ENCODE results near the gene VASP.
A peak's percentile ranks its signal among the peaks of the same experiment; 100 is the strongest.

The VASP gene

GRCh38 chr19:45474606-45475521 is 32.4 kb upstream of the VASP start:
- DNase-seq = no peak

GRCh38 chr19:45475537-45476291 is 31.6 kb upstream of the VASP start:
- DNase-seq = no peak

GRCh38 chr19:45476304-45476703 is 31.0 kb upstream of the VASP start:
- no peak for DNase-seq

- no peak for DNase-seq
Observed at GRCh38 chr19:45477186-45477585, 30.1 kb upstream of the VASP start.

- DNase-seq = no peak
Observed at GRCh38 chr19:45477713-45478453, 29.4 kb upstream of the VASP start.

GRCh38 chr19:45478454-45479238 is 28.6 kb upstream of the VASP start:
- DNase-seq = peak; percentile 90

- no peak for DNase-seq
Observed at GRCh38 chr19:45483033-45483432, 24.2 kb upstream of the VASP start.

- no peak for DNase-seq
Observed at GRCh38 chr19:45484273-45484945, 22.9 kb upstream of the VASP start.

GRCh38 chr19:45485305-45486077 is 21.8 kb upstream of the VASP start:
- peak; percentile 98 for DNase-seq

- no peak for DNase-seq
Observed at GRCh38 chr19:45488708-45489107, 18.6 kb upstream of the VASP start.

GRCh38 chr19:45489216-45489855 is 17.9 kb upstream of the VASP start:
- no peak for DNase-seq

GRCh38 chr19:45492137-45492626 is 15.1 kb upstream of the VASP start:
- DNase-seq = no peak

GRCh38 chr19:45492627-45493470 is 14.4 kb upstream of the VASP start:
- no peak for DNase-seq

- DNase-seq = no peak
Observed at GRCh38 chr19:45494261-45494916, 12.9 kb upstream of the VASP start.

GRCh38 chr19:45495178-45495577 is 12.1 kb upstream of the VASP start:
- no peak for DNase-seq

GRCh38 chr19:45496349-45496953 is 10.8 kb upstream of the VASP start:
- peak; percentile 48 for DNase-seq

- DNase-seq = no peak
Observed at GRCh38 chr19:45497791-45498190, 9.5 kb upstream of the VASP start.

All from activated CD8-positive, alpha-beta memory T cell treated with anti-CD3 and anti-CD28 coated beads, Interleukin-2, amount 50 U/mL, for 4 hours (primary cell).